DND-41 (cell line): Measurements from ENCODE around the gene WDR90.

Experiments
- CTCF ChIP-seq: IDR thresholded peaks from 2 replicates; pipeline ENCODE4 v1.5.1; 2012; ENCODE audit warnings: borderline replicate concordance, low read length, moderate library complexity, mild to moderate bottlenecking; ENCODE audit not compliant: poor library complexity, severe bottlenecking; ENCODE audit errors: extremely low read depth
- EZH2 ChIP-seq: IDR thresholded peaks from 3 replicates; pipeline ENCODE4 v1.6.1; 2012; ENCODE audit warnings: borderline replicate concordance, low read depth, mild to moderate bottlenecking, moderate library complexity, low read length, inconsistent platforms; ENCODE audit not compliant: severe bottlenecking

DNA sequence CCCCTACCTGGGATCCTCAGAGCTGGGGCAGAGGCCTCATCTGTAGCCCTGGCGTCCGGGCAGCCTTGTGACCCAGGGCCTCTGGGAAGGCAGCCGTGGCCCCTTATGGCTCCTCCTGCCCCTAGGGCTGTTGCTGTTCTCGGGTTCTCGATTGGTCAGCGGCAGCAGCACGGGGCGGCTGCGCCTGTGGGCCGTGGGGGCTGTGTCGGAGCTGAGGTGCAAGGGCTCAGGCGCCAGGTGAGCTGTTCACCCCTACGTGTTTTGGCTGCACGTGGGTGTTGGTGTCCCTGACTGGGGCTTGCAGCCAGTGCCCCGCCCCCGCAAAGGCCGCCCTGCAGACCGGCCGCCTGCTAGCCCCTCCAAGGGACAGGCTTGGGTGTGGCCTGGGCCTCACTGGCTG is 12.9 kb downstream of the WDR90 start:
- no peak for TF ChIP-seq EZH2
- no peak for TF ChIP-seq CTCF
